Activated B cell treated with CpG ODN at 0.5 μM for 24 hours (primary cell): ENCODE data around the gene BHLHE23. TPM values are rescaled to one million over a fixed set of nuclear protein-coding genes. Genes with fewer than 3 reads are reported as not detected.

Experiments
- ATAC-seq: fragments of 200-7000 bp; cut with Tn5 transposase; one replicate; pipeline ENCODE4 v1.10.0; 2021; ENCODE audit warnings: low read depth, mild to moderate bottlenecking, moderate library complexity
- CTCF ChIA-PET: fragments of 350-600 bp; sonication (Branson Sonifier 250); formaldehyde crosslinking; loops from one replicate; lab custom pipeline; 2021; ENCODE audit warnings: antibody characterized with exemption; lab: Charles Lee
- POLR2A ChIA-PET: fragments of 350-600 bp; sonication (Branson Sonifier 250); formaldehyde crosslinking; loops from one replicate; lab custom pipeline; 2021; ENCODE audit warnings: antibody characterized with exemption; lab: Charles Lee
- DNase-seq: peaks from one replicate; pipeline ENCODE4 v3.0.0; 2022
- H3K27ac Mint-ChIP-seq: one replicate; pipeline ENCODE4 v1.8.0; 2020; ENCODE audit warnings: mixed read lengths
- H3K27me3 Mint-ChIP-seq: one replicate; pipeline ENCODE4 v1.8.0; 2021; ENCODE audit warnings: mixed read lengths
- H3K36me3 Mint-ChIP-seq: one replicate; pipeline ENCODE4 v1.8.0; 2021; ENCODE audit warnings: low read depth, mixed read lengths
- H3K4me1 Mint-ChIP-seq: one replicate; pipeline ENCODE4 v1.8.0; 2021; ENCODE audit warnings: mixed read lengths
- H3K4me3 Mint-ChIP-seq: one replicate; pipeline ENCODE4 v1.8.0; 2020; ENCODE audit warnings: mild to moderate bottlenecking, mixed read lengths
- H3K9me3 Mint-ChIP-seq: one replicate; pipeline ENCODE4 v1.8.0; 2020; ENCODE audit warnings: mixed read lengths
- CTCF ChIP-seq: fragments of 200-600 bp; IDR thresholded peaks from one replicate; pipeline ENCODE4 v1.8.0; 2022; ENCODE audit warnings: antibody characterized with exemption, mild to moderate bottlenecking
- intact Hi-C: fragments of 100-400 bp; cut with micrococcal nuclease; formaldehyde crosslinking; loops from one replicate; pipeline ENCODE4 v1.15.1; 2024
- total RNA-seq: library from RNA; stranded (reverse); gene quantifications from 2 replicates; pipeline ENCODE4 v1.2.3, GENCODE V29; 2022

The BHLHE23 gene
- total RNA-seq, 1 donor from 2014 or later = not detected

- DNase-seq (no peak), ATAC-seq (no peak)
- H3K4me1 Mint-ChIP-seq = peaks cover 6% of the 10 kb centered on the region
- ChIA-PET POLR2A (no interaction called here), CTCF (interaction anchor here (1.0 kb wide), 1 partner anchor 42 kb away, joined by 4 read pairs; no protein-coding TSS in a partner anchor)
- TF ChIP-seq CTCF = no peak
- no peaks in the 10 kb centered on the region for H3K9me3 Mint-ChIP-seq
- intact Hi-C loops = no loop called here
- peaks cover 31% of the 10 kb centered on the region for H3K36me3 Mint-ChIP-seq
- no peak overlapping the region for H3K27ac Mint-ChIP-seq
- H3K27me3 Mint-ChIP-seq = peaks cover 9% of the 10 kb centered on the region
- no peak overlapping the region for H3K4me3 Mint-ChIP-seq
Observed at GRCh38 chr20:62967149-62967501, 39.6 kb downstream of the BHLHE23 start.

GRCh38 chr20:62966212-62967148 is 40.3 kb downstream of the BHLHE23 start:
- intact Hi-C loops = no loop called here
- peaks cover 33% of the 10 kb centered on the region for H3K36me3 Mint-ChIP-seq
- H3K4me1 Mint-ChIP-seq = no peaks in the 10 kb centered on the region
- CTCF ChIA-PET = interaction anchor here (1.0 kb wide), 1 partner anchor 43 kb away, joined by 4 read pairs; no protein-coding TSS in a partner anchor
- H3K27me3 Mint-ChIP-seq = peaks cover 3% of the 10 kb centered on the region
- no peak overlapping the region for H3K4me3 Mint-ChIP-seq
- TF ChIP-seq CTCF = no peak
- no peak overlapping the region for H3K27ac Mint-ChIP-seq
- POLR2A ChIA-PET = no interaction called here
- no peaks in the 10 kb centered on the region for H3K9me3 Mint-ChIP-seq
- DNase-seq (no peak), ATAC-seq (no peak)

- ChIA-PET POLR2A (interaction anchor here (1.2 kb wide), 1 partner anchor 11 kb away, joined by 5 read pairs; no protein-coding TSS in a partner anchor), CTCF (interaction anchor here (0.6 kb wide), 1 partner anchor 58 kb away, joined by 5 read pairs; no protein-coding TSS in a partner anchor)
- no peak for TF ChIP-seq CTCF
- no peaks in the 10 kb centered on the region for H3K4me1 Mint-ChIP-seq
- intact Hi-C loops = no loop called here
- ATAC-seq (no peak), DNase-seq (no peak)
- no peak overlapping the region for H3K27ac Mint-ChIP-seq
- no peaks in the 10 kb centered on the region for H3K9me3 Mint-ChIP-seq
- H3K36me3 Mint-ChIP-seq = peaks cover 33% of the 10 kb centered on the region
- no peaks in the 10 kb centered on the region for H3K27me3 Mint-ChIP-seq
- no peak overlapping the region for H3K4me3 Mint-ChIP-seq
Observed at GRCh38 chr20:62965363-62965771, 41.4 kb downstream of the BHLHE23 start.

- no peak overlapping the region for H3K4me3 Mint-ChIP-seq
- no peaks in the 10 kb centered on the region for H3K27me3 Mint-ChIP-seq
Observed at GRCh38 chr20:62964700-62965099, 42.1 kb downstream of the BHLHE23 start.

More at GRCh38 chr20:62964700-62965099, 42.1 kb downstream of the BHLHE23 start:
- Mint-ChIP-seq H3K4me1 (peaks cover 4% of the 10 kb centered on the region), H3K9me3 (no peaks in the 10 kb centered on the region), H3K27ac (no peak overlapping the region), H3K36me3 (peaks cover 36% of the 10 kb centered on the region)
- ATAC-seq (no peak), DNase-seq (no peak)
- ChIA-PET POLR2A (interaction anchor here (1.2 kb wide), 1 partner anchor 10 kb away, joined by 5 read pairs; no protein-coding TSS in a partner anchor), CTCF (interaction anchor here (0.6 kb wide), 1 partner anchor 57 kb away, joined by 5 read pairs; no protein-coding TSS in a partner anchor)
- intact Hi-C loops = no loop called here
- no peak for TF ChIP-seq CTCF
